HAP-1 (cell line): Measurements from ENCODE around the gene SNRPA1.
"Not testable (repeated sequence)": the region's sequence is repeated elsewhere in the genome, so short reads cannot be mapped to it uniquely, and the experiment has no call there.

Source experiments
- DNase-seq, 2 experiments: peaks; one replicate each; pipeline ENCODE4 v3.0.0-alpha.2; 2016 to 2020; ENCODE audit warnings: low spot score in 2 of 2
- H3K27me3 ChIP-seq: fragments of 250-450 bp; sonication (Bioruptor Pico); 2 replicates; pipeline ENCODE4 v1.5.1; 2020; ENCODE audit warnings: low read depth, mild to moderate bottlenecking, moderate library complexity
- H3K36me3 ChIP-seq: fragments of 250-450 bp; sonication (Bioruptor Pico); replicated peaks from 2 replicates; pipeline ENCODE4 v1.5.1; 2020; ENCODE audit warnings: mild to moderate bottlenecking
- H3K4me1 ChIP-seq: fragments of 250-450 bp; sonication (Bioruptor Pico); 2 replicates; pipeline ENCODE4 v1.5.1; 2020; ENCODE audit warnings: mild to moderate bottlenecking
- H3K4me3 ChIP-seq: fragments of 250-450 bp; sonication (Bioruptor Pico); 2 replicates; pipeline ENCODE4 v1.5.1; 2020; ENCODE audit warnings: mild to moderate bottlenecking, moderate library complexity
- H3K9me3 ChIP-seq: fragments of 250-450 bp; sonication (Bioruptor Pico); 2 replicates; pipeline ENCODE4 v1.5.1; 2020; ENCODE audit warnings: mild to moderate bottlenecking, moderate library complexity
- in situ Hi-C: fragments of 300-500 bp; cut with MboI; formaldehyde crosslinking; loops from 3 replicates; pipeline ENCODE4 v1.14.3; 2020; ENCODE audit warnings: low sequenced_read_pairs, inconsistent platforms, mixed read lengths

The SNRPA1 gene

DNA sequence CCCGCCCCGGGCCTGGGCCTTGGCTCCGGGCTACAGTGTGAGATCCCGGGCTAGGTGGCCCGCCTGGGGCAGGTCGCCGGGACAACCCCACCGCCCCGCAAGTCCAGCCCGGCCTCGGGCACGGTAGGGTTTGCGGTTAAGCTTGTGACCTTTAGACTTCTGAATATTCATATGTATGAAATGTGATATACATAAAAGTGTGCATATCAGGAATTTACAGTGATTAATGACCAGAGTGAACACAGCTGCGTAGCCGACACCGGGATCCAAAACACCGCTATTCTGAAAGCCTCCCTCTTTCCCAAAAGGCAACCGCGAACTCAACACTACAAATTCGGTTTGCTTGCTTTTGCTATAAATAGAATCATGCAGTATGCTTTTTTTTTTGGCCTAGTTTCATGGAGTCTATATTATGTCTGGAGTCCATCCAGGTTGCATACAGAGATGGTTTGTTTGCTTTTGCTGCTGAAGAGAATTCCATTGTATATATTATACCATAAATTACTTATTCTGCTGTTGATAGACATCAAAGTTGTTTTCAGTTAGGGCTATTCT is 636 bp upstream of the SNRPA1 start:
- Histone ChIP-seq H3K36me3 (peaks cover 17% of the 10 kb centered on the region), H3K4me1 (peaks cover 17% of the 10 kb centered on the region), H3K4me3 (peak overlapping the region; percentile 76), H3K27me3 (no peaks in the 10 kb centered on the region), H3K9me3 (no peaks in the 10 kb centered on the region)
- no peak for DNase-seq
- in situ Hi-C loops = loop anchor here (5.0 kb wide), 1 partner anchor 347 kb away; no protein-coding TSS in a partner anchor

DNA sequence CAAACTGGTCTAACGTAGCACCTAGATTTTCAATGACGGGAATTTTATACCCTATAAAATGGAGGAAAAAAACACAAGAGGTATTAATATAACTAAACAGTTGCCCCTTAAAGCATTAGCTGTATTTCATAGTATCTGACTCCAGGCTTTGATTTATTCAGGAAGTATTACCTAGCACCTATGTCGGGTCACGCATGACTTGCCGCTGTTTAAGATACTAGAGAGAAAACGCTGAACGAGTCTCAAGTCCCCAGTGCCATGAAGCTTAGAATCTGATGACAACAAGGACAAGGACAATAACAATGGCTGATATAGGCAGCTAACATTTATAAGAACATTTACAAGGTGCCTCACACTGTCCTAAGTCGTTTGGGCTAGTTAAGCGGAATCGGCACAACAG is 1.9 kb downstream of the SNRPA1 start:
- peak overlapping the region; percentile 76 for H3K4me3 ChIP-seq
- no peaks in the 10 kb centered on the region for H3K9me3 ChIP-seq
- DNase-seq = no peak
- peaks cover 17% of the 10 kb centered on the region for H3K4me1 ChIP-seq
- H3K27me3 ChIP-seq = no peaks in the 10 kb centered on the region
- H3K36me3 ChIP-seq = peaks cover 38% of the 10 kb centered on the region
- in situ Hi-C loops = no loop called here

DNA sequence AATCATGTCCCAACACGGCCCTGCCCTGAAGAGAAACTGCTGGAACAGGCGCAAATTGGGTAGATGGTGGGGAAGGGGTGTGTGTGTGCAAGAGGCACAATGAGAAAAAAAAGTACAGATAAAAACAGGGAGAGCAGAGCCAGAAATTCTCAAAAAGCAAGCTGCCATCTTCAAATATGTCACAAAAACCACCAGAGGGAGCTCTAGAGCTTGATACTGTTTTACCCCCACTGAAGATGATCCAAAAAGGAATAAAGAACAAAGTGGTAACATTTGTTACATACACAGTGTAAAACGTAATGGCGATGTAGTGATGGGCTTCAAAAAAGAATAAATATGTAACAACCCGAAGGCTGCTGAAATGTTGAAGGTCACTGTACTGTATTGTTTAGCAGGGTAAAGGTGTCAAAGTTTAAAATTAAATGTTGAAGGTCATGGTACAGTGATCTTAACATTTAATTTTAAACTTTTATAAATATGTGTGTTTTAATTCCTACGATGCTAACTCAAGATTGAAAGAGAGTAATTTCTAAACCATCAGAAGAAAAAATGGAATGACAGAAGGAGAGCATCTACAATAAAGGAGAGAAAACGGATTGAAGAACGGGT is 6.0 kb downstream of the SNRPA1 start:
- in situ Hi-C loops = no loop called here
- Histone ChIP-seq H3K4me3 (no peak overlapping the region), H3K4me1 (peaks cover 9% of the 10 kb centered on the region), H3K36me3 (peaks cover 79% of the 10 kb centered on the region), H3K9me3 (no peaks in the 10 kb centered on the region), H3K27me3 (no peaks in the 10 kb centered on the region)
- peak in 1 of 2 experiments; percentile 38 for DNase-seq

DNA sequence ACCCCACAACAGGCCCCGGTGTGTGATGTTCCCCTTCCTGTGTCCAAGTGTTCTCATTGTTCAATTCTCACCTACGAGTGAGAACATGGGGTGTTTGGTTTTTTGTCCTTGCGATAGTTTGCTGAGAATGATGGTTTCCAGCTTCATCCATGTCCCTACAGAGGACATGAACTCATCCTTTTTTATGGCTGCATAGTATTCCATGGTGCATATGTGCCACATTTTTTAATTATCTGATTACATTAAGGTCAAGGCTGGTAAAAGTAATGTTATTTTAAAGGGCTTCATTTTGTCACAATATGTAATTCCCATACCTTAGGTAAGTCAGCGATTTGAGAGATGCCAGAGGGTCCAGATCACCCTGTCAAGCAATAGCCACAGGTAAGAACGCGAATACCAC is 7.7 kb downstream of the SNRPA1 start:
- H3K27me3 ChIP-seq, H3K4me1 ChIP-seq, DNase-seq, in situ Hi-C loops, H3K4me3 ChIP-seq, H3K9me3 ChIP-seq: not testable (repeated sequence)
- H3K36me3 ChIP-seq = peaks cover 92% of the 10 kb centered on the region

DNA sequence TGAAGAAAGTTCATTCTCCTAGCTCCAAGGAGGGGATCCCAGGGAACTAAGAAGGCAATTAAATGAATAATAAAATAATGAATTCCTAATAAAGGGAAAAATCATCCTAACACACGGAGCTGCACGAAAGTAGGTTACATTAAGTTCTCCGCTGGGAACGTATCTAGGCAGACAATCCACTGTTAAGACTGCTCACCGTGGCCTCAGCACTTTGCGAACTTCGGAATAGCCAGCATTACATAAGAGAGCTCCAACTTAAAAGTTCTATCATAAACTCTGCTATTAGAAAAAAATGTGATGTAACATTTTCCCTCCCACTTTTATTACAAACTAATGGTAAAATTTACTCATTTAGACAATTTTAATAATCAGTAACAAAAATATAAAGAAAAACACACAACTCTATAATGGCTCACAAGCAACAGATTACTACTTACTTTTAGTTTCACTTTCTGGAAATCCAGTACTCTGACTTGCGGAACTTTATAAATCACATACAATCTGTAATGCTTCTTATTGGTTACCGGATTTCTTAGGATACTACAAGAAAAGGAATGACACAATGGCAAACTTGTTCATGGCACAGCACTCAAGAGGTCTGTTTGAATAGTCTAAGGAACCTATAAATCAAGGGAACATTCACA is 8.5 kb downstream of the SNRPA1 start:
- Histone ChIP-seq H3K36me3 (peaks cover 92% of the 10 kb centered on the region), H3K27me3 (no peaks in the 10 kb centered on the region), H3K4me1 (no peaks in the 10 kb centered on the region), H3K9me3 (no peaks in the 10 kb centered on the region), H3K4me3 (no peak overlapping the region)
- no peak for DNase-seq
- in situ Hi-C loops = no loop called here

DNA sequence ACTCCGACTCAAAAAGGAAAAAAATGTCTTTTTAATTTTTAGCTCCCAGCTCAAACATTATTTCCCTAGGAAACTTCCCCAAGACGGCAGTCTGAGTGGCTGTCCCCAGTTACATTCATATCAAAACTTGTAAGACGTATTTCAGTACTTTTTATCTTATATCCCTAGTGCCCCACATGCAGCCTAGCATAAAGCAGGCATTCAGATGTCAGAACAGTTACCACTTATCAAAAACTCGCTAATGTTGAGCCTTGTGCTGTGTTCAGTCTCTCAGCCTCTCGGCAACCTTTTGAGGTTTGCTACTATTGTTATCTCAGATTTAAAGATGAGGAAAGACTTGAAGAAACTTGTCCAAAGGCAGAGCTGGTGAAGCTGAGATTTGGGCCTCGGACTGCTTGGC is 11.1 kb downstream of the SNRPA1 start:
- no peaks in the 10 kb centered on the region for H3K9me3 ChIP-seq
- no peak overlapping the region for H3K4me3 ChIP-seq
- in situ Hi-C loops = no loop called here
- peaks cover 88% of the 10 kb centered on the region for H3K36me3 ChIP-seq
- no peak for DNase-seq
- no peaks in the 10 kb centered on the region for H3K27me3 ChIP-seq
- no peaks in the 10 kb centered on the region for H3K4me1 ChIP-seq

DNA sequence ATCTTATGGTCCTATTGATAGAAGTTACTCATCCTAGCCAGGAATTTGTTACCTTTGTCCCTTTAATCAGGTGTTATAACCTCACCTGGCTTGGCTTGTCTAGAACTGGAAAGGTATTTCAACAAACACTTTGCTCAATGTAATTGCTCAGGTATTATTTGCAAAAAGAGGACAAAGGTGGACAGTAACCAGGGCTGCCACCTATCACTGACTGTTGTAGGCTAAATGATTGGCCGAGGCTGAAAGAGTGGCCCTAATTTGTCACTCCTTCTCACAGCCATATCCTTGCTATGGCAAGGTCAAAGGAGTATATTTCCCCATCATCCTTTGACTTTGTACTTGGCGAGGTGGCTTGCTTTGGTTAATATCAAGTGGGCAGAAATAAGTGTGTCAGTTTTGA is 15.0 kb downstream of the SNRPA1 start:
- no peak overlapping the region for H3K4me3 ChIP-seq
- DNase-seq = no peak
- no peaks in the 10 kb centered on the region for H3K27me3 ChIP-seq
- H3K4me1 ChIP-seq = no peaks in the 10 kb centered on the region
- no peaks in the 10 kb centered on the region for H3K9me3 ChIP-seq
- peaks cover 54% of the 10 kb centered on the region for H3K36me3 ChIP-seq
- in situ Hi-C loops = no loop called here

DNA sequence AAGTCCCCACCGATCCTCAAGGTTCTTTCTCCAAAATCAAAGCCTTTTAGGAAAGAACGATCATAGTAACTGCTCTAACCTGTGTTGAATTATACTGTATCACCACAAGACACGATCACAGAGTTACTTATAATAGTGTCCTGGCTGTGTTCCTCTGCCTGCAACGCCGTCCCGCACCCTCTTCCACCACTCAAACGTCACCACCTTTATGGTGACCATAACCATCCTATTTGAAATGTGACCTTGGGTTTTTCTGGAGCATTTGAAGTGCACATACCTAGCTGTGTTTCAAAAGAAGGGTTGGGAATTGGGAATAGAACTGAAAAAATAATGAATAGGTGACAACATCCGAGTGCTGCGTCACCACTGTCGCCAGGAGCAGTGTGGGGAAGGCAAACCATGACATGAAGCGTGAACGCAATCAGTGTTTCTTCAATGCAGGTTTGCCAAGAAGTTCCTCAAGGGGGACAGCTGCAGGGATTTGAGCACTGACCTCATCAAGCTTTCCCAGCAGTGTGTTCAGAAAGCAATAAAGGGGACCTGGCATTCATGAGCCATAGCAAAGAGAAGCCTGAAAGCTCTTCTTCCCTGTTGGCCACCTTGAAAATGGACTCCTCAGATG is 17.0 kb downstream of the SNRPA1 start:
- Histone ChIP-seq H3K9me3 (no peaks in the 10 kb centered on the region), H3K36me3 (peaks cover 56% of the 10 kb centered on the region), H3K4me3 (peak overlapping the region; percentile 68), H3K4me1 (no peaks in the 10 kb centered on the region), H3K27me3 (no peaks in the 10 kb centered on the region)
- in situ Hi-C loops = no loop called here
- DNase-seq = no peak

DNA sequence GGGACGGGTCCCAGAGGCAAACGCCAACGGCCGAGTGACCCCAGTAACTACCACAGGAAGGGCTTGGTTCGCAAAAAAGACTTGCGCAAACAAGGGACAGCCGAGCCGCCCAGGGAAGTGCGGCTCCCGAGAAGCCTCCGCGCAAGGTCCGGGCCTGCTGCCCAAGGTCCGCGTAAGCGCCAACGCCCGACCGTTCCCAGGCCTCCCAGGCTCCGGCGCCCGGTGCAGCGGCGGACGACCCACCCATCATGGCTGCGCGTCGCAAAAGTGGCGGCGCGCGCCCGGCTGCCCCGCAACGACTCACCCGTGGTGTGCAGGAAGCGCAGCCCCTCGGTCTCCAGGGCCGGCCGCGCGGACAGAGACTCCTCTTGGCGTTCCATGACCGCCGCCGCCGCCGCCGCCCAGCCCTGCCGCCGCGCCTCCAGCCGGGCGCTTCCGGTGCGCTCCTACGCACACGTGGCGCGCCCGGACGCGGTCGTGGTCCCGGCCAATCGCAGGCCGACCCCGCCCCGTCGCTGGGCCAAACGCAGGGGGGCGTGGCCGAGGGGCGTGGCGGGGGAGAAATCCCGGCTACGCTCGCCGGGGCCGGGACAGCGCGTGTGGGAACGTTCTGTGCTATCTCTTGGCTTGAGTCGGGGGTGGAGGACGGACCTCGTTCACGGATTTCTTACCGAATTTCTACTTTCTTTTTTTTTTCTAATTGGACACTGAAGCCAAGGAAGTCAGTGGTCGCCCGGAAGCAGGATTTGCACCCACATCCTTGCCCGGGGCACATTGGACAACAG is 17.8 kb downstream of the SNRPA1 start, which contains the start of gene SELENOS:
TSS of gene SELENOS (minus strand) at position 448 of the 785 bp plus-strand sequence. CDS start at position 380, 68 bp downstream.
- Histone ChIP-seq H3K4me3 (peak within 1 kb of the TSS; percentile 68), H3K36me3 (peaks cover 56% of the 10 kb centered on the region)
- in situ Hi-C loops = no loop called here

DNA sequence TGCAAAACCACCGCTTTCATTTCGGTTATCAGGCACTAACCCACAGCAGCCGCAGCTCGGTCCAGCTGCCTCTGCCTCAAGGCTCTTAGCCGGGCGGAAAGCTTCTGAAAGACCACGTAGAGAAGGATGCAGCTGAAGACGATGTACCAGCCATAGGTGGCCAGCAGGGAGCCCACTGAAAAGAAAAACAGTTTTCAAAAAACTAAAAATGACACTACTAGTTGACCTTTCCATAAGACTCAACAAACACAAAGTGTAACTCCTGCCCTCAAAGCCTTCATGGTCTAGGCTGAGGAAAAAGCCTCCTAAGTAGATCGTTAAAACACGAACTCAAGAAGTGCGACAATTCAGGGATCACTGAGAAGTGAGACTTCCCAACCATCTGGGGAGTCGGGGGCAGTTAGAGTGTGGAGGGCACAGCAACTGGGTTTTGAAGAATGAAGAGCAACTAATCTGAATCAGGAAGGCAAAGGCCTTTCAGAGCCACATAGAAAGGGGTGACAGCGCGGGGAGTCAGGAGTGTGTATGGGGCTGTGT is 18.5 kb downstream of the SNRPA1 start:
- Histone ChIP-seq H3K9me3 (no peaks in the 10 kb centered on the region), H3K36me3 (peaks cover 56% of the 10 kb centered on the region), H3K27me3 (no peaks in the 10 kb centered on the region), H3K4me1 (no peaks in the 10 kb centered on the region), H3K4me3 (peak overlapping the region; percentile 68)
- in situ Hi-C loops = no loop called here
- peak; percentile 43 to 59 for DNase-seq

More for the DNA sequence above, 17.8 kb downstream of the SNRPA1 start, which contains the start of gene SELENOS:
- H3K4me1 ChIP-seq = no peaks in the 10 kb centered on the region
- H3K27me3 ChIP-seq = no peaks in the 10 kb centered on the region
- H3K9me3 ChIP-seq = no peaks in the 10 kb centered on the region
- DNase-seq = peak; percentile 78 to 94

DNA sequence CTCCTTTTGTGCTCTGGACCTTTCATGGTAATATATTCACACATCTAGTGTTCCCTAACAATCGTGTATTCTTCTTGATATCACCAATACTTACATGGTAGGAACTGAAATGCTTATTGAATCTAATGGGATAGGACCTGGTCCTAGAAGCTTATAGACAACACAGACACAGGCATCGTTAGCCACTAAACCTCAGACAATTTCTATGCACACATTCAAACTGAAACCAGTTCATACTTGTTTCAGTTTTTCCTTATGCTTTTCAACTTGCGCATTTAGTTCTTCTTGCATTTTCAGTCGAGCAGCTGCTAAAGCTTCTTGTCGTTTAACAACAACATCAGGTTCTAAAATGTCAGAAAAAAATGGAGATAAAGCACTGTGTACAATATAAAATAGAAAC is 20.0 kb downstream of the SNRPA1 start:
- DNase-seq = no peak
- Histone ChIP-seq H3K9me3 (no peaks in the 10 kb centered on the region), H3K4me1 (no peaks in the 10 kb centered on the region), H3K27me3 (no peaks in the 10 kb centered on the region), H3K36me3 (peaks cover 56% of the 10 kb centered on the region), H3K4me3 (no peak overlapping the region)
- in situ Hi-C loops = no loop called here

DNA sequence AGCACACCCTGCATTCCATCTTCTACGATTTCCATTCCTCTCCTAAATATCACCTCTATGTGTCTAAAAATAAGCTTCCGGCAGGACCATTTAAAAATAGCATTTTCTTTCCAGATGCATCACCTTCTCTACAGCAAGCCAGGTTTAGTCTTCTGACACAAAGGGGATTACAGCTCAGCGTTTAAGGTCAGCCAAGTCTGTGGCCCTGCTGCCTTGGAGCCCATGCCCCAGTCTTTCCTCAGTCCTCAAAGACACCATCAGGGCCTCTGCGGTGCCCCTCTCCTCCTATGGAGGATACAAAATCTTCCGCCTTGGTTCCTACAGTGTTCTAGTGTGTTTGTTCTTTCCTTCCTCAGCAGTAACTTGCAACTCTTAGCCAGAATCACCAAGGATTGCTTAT is 21.5 kb downstream of the SNRPA1 start:
- DNase-seq = no peak
- no peak overlapping the region for H3K4me3 ChIP-seq
- H3K27me3 ChIP-seq = no peaks in the 10 kb centered on the region
- no peaks in the 10 kb centered on the region for H3K9me3 ChIP-seq
- in situ Hi-C loops = loop anchor here (25.0 kb wide), 1 partner anchor 361 kb away; the partner anchor contains the start of gene LRRK1
- H3K4me1 ChIP-seq = no peaks in the 10 kb centered on the region
- H3K36me3 ChIP-seq = peaks cover 60% of the 10 kb centered on the region

DNA sequence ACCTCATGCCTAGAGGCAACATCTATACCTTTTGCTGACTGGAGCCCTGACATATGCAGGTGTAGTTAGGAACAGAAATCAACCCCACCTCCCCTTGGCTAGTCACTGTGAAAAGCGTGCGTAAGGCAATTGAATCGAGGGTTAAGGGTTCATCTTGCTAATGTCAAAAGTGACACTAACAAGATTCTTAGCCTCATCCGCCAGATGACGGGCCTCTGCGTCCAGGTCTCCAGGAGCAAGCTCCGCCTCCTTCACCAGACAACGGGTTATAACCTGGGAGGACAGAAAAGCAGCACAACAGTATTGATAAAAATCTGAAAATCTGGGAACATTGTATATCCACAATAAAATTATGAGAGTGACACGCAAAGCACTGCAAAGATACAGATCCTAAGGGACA is 22.5 kb downstream of the SNRPA1 start:
- H3K27me3 ChIP-seq = no peaks in the 10 kb centered on the region
- H3K4me3 ChIP-seq = no peak overlapping the region
- H3K4me1 ChIP-seq = no peaks in the 10 kb centered on the region
- H3K36me3 ChIP-seq = peaks cover 60% of the 10 kb centered on the region
- no peak for DNase-seq
- H3K9me3 ChIP-seq = no peaks in the 10 kb centered on the region
- in situ Hi-C loops = loop anchor here (25.0 kb wide), 1 partner anchor 360 kb away; the partner anchor contains the start of gene LRRK1
